ENCODE measurements around the gene KLHL29.

The KLHL29 gene

DNA sequence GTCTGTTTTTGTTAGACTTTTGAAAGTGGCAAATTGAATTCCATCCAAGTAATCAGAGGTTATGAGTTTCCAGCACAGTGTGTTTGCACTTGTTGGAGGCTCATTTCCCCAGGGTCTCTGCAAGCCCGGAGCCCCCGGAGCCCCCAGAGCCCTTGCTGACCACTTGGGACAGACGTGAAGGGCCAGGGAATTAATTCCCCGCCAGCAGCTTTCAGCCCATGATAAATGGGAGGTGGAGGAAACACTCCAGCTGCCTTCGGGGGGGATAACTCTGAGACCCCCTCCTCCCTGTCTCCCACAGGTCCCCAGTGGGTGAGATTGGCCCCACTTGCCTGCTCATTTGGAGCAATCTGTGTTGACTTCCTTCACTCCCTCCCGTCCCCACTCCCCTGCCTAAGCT lies 79.2 kb downstream of the KLHL29 start:
- TF ChIP-seq, protein P1, sequence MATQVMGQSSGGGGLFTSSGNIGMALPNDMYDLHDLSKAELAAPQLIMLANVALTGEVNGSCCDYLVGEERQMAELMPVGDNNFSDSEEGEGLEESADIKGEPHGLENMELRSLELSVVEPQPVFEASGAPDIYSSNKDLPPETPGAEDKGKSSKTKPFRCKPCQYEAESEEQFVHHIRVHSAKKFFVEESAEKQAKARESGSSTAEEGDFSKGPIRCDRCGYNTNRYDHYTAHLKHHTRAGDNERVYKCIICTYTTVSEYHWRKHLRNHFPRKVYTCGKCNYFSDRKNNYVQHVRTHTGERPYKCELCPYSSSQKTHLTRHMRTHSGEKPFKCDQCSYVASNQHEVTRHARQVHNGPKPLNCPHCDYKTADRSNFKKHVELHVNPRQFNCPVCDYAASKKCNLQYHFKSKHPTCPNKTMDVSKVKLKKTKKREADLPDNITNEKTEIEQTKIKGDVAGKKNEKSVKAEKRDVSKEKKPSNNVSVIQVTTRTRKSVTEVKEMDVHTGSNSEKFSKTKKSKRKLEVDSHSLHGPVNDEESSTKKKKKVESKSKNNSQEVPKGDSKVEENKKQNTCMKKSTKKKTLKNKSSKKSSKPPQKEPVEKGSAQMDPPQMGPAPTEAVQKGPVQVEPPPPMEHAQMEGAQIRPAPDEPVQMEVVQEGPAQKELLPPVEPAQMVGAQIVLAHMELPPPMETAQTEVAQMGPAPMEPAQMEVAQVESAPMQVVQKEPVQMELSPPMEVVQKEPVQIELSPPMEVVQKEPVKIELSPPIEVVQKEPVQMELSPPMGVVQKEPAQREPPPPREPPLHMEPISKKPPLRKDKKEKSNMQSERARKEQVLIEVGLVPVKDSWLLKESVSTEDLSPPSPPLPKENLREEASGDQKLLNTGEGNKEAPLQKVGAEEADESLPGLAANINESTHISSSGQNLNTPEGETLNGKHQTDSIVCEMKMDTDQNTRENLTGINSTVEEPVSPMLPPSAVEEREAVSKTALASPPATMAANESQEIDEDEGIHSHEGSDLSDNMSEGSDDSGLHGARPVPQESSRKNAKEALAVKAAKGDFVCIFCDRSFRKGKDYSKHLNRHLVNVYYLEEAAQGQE (IDR thresholded peaks at IDR 0.05; ENCODE audit: insufficient read depth in 1 of 2, low read depth in 2 of 2, low read length in 2 of 2) = no peak
- TF ChIP-seq FOXP2 (optimal IDR thresholded peaks at IDR 0.05; ENCODE audit: borderline replicate concordance, extremely low read depth, extremely low read length, insufficient read depth) (no peak), SIN3A (IDR thresholded peaks at IDR 0.05; ENCODE audit: borderline replicate concordance, insufficient read depth, low read length) (no peak), POLR2AphosphoS5 (IDR thresholded peaks at IDR 0.05; ENCODE audit: low read depth, low read length) (no peak), TAF1 (IDR thresholded peaks at IDR 0.05; ENCODE audit: borderline replicate concordance, insufficient read depth, low read length) (no peak)

DNA sequence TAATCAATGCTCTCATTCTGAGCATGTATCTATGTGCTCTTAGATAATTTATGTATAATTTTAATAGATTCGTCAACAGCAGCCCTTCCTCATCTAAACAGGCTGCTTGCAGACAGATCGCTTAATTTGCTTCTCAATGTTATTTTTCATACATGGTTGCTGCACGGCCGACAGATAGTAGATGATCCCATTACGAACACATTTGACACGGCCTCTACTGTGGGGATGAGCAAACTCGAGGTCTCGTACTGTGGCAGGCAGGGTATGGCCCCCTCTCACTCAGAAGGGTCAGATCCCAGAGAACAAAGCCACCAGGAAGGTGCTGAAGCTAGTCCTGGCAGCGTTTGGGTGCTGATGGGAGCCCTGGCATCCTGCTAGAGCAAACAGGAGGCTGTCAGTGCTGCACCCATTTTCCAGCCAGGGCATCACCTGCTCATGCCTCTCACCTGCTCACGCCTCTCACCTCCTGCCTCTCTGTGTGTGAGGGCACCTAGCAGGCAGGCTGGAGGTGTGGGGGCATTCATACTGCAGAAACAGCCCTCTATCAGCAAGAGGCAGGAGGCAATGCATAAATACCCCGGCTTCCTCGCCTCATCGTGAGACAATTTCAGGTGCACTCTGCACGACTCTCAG lies 80.0 kb downstream of the KLHL29 start:
- TF ChIP-seq FOXP2 (optimal IDR thresholded peaks at IDR 0.05; ENCODE audit: borderline replicate concordance, extremely low read depth, extremely low read length, insufficient read depth) = no peak
- no peak for TF ChIP-seq SIN3A (IDR thresholded peaks at IDR 0.05; ENCODE audit: borderline replicate concordance, insufficient read depth, low read length)
- TF ChIP-seq TAF1 (IDR thresholded peaks at IDR 0.05; ENCODE audit: borderline replicate concordance, insufficient read depth, low read length) = no peak
- TF ChIP-seq, protein P1 (IDR thresholded peaks at IDR 0.05; ENCODE audit: insufficient read depth in 1 of 2, low read depth in 2 of 2, low read length in 2 of 2) = no peak
- no peak for TF ChIP-seq POLR2AphosphoS5 (IDR thresholded peaks at IDR 0.05; ENCODE audit: low read depth, low read length)

DNA sequence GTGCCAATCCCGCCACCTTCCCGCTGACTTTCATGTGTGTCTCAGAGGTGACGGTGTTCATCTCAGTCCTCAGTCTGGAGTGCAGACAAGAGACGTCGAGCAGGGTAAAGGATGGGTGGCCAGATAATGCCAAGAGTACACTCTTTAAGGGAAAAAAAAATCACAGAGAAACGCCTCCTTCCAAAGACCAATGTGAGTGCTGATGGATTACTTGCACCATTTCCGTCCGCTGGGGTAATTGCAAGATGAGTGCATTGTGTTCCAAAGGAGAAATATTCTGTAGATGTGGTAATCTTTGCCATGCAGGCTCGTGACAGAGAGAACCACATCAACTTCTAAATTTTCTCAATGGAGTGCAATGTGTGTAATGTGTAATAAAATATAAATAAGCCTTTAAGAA lies 81.0 kb downstream of the KLHL29 start:
- TF ChIP-seq, protein P1 (IDR thresholded peaks at IDR 0.05; ENCODE audit: insufficient read depth in 1 of 2, low read depth in 2 of 2, low read length in 2 of 2) = no peak
- no peak for TF ChIP-seq FOXP2 (optimal IDR thresholded peaks at IDR 0.05; ENCODE audit: borderline replicate concordance, extremely low read depth, extremely low read length, insufficient read depth)
- no peak for TF ChIP-seq POLR2AphosphoS5 (IDR thresholded peaks at IDR 0.05; ENCODE audit: low read depth, low read length)
- TF ChIP-seq TAF1 (IDR thresholded peaks at IDR 0.05; ENCODE audit: borderline replicate concordance, insufficient read depth, low read length) = no peak
- TF ChIP-seq SIN3A (IDR thresholded peaks at IDR 0.05; ENCODE audit: borderline replicate concordance, insufficient read depth, low read length) = no peak

DNA sequence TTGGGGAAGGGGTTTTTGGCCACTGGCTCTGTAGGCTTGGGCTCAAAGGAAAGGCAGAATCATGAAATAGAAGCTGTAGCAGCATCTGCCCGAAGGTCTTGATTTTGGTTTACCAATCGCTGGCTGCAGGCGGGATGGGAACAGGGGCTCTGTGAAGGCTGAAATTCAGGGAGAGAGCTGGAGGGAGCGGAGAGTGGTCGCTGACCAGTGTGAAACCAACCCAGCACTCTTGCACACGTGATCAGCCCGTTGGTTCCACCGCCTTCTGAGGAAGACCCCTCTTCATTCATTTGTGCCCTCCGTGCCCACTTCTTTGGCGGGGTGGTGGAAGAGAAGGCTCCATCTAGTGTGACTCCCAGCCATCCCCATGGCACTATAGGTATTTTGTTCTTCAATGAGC lies 82.6 kb downstream of the KLHL29 start:
- TF ChIP-seq POLR2AphosphoS5 (IDR thresholded peaks at IDR 0.05; ENCODE audit: low read depth, low read length) (no peak), FOXP2 (optimal IDR thresholded peaks at IDR 0.05; ENCODE audit: borderline replicate concordance, extremely low read depth, extremely low read length, insufficient read depth) (no peak), SIN3A (IDR thresholded peaks at IDR 0.05; ENCODE audit: borderline replicate concordance, insufficient read depth, low read length) (no peak)
- TF ChIP-seq, protein P1 (IDR thresholded peaks at IDR 0.05; ENCODE audit: insufficient read depth in 1 of 2, low read depth in 2 of 2, low read length in 2 of 2) = no peak
